Measurements from ENCODE around the gene UNC80. TPM values are rescaled to one million over a fixed set of nuclear protein-coding genes. Genes with fewer than 3 reads are reported as not detected.

The UNC80 gene
- polyA plus RNA-seq, 3 donors, result under 0.01 TPM; not detected in 2

GRCh38 chr2:209938906-209939305, 167.3 kb downstream of the UNC80 start:
- H2AFZ ChIP-seq (ENCODE audit: insufficient read depth, low read depth, low read length, poor library complexity, severe bottlenecking), result no peak overlapping the region
- Mint-ChIP-seq H3K4me1 (peaks cover 6% of the 10 kb centered on the region), H3K27ac (no peak overlapping the region), H3K36me3 (no peaks in the 10 kb centered on the region), H3K27me3 (ENCODE audit: low read depth in 3 of 3) (peaks cover 0 to 1% (median 0%) of the 10 kb centered on the region in 3 donors), H3K9me3 (no peaks in the 10 kb centered on the region), H3K4me3 (no peak overlapping the region)
- H3K27me3 ChIP-seq (ENCODE audit: control insufficient read depth in 2 of 2, insufficient read depth in 2 of 2, low read length in 2 of 2), result no peaks in the 10 kb centered on the region
- no peaks in the 10 kb centered on the region for H3K36me3 ChIP-seq (replicated peaks in 1 of 2; ENCODE audit: control insufficient read depth in 1 of 2, insufficient read depth in 2 of 2, low read length in 2 of 2)
- H3K27ac ChIP-seq (ENCODE audit: low read depth in 1 of 2, low read length in 2 of 2), result no peak overlapping the region
- TF ChIP-seq CTCF (IDR thresholded peaks at IDR 0.05), result no peak
- DNase-seq, result no peak
- no peaks in the 10 kb centered on the region for H4K20me1 ChIP-seq (ENCODE audit: insufficient read depth, low read length)
- H3K9ac ChIP-seq (ENCODE audit: insufficient read depth, low read length, poor library complexity, severe bottlenecking), result no peak overlapping the region
- intact Hi-C loops (cut with micrococcal nuclease), result no loop called here
- H3K4me1 ChIP-seq (ENCODE audit: control insufficient read depth in 1 of 2, insufficient read depth in 2 of 2, low read length in 2 of 2), result peaks cover 0 to 2% of the 10 kb centered on the region in 2 donors
- H3K79me2 ChIP-seq (ENCODE audit: insufficient read depth, low read length), result no peaks in the 10 kb centered on the region
- WGBS (ENCODE audit: insufficient coverage), result no CpG with 5 or more reads among the region's 1 CpG
- H3K4me2 ChIP-seq (replicated peaks; ENCODE audit: extremely low read depth, low read length, poor library complexity, severe bottlenecking), result no peak overlapping the region
- H3K9me3 ChIP-seq (replicated peaks in 1 of 2; ENCODE audit: control insufficient read depth in 1 of 2, insufficient read depth in 1 of 2, low read length in 2 of 2), result no peaks in the 10 kb centered on the region
- no peak overlapping the region for H3K4me3 ChIP-seq (replicated peaks in 1 of 3; ENCODE audit: low read depth in 2 of 3, low read length in 3 of 3)

- Mint-ChIP-seq H3K27me3 (ENCODE audit: low read depth in 3 of 3) (peaks cover 0 to 1% (median 0%) of the 10 kb centered on the region in 3 donors), H3K27ac (no peak overlapping the region), H3K4me3 (no peak overlapping the region), H3K4me1 (peaks cover 6% of the 10 kb centered on the region), H3K36me3 (no peaks in the 10 kb centered on the region), H3K9me3 (no peaks in the 10 kb centered on the region)
- Histone ChIP-seq H3K79me2 (ENCODE audit: insufficient read depth, low read length) (no peaks in the 10 kb centered on the region), H3K4me3 (replicated peaks in 1 of 3; ENCODE audit: low read depth in 2 of 3, low read length in 3 of 3) (no peak overlapping the region), H2AFZ (ENCODE audit: insufficient read depth, low read depth, low read length, poor library complexity, severe bottlenecking) (no peak overlapping the region), H3K9ac (ENCODE audit: insufficient read depth, low read length, poor library complexity, severe bottlenecking) (no peak overlapping the region), H3K36me3 (replicated peaks in 1 of 2; ENCODE audit: control insufficient read depth in 1 of 2, insufficient read depth in 2 of 2, low read length in 2 of 2) (no peaks in the 10 kb centered on the region), H4K20me1 (ENCODE audit: insufficient read depth, low read length) (no peaks in the 10 kb centered on the region), H3K4me1 (ENCODE audit: control insufficient read depth in 1 of 2, insufficient read depth in 2 of 2, low read length in 2 of 2) (peaks cover 0 to 2% of the 10 kb centered on the region in 2 donors), H3K27ac (ENCODE audit: low read depth in 1 of 2, low read length in 2 of 2) (no peak overlapping the region), H3K27me3 (ENCODE audit: control insufficient read depth in 2 of 2, insufficient read depth in 2 of 2, low read length in 2 of 2) (no peaks in the 10 kb centered on the region), H3K4me2 (replicated peaks; ENCODE audit: extremely low read depth, low read length, poor library complexity, severe bottlenecking) (no peak overlapping the region), H3K9me3 (replicated peaks in 1 of 2; ENCODE audit: control insufficient read depth in 1 of 2, insufficient read depth in 1 of 2, low read length in 2 of 2) (no peaks in the 10 kb centered on the region)
- no peak for TF ChIP-seq CTCF (IDR thresholded peaks at IDR 0.05)
- DNase-seq, result no peak
- intact Hi-C loops (cut with micrococcal nuclease), result no loop called here
- WGBS (ENCODE audit: insufficient coverage), result 91% methylated on average over 5 of the region's 6 CpGs
Observed at GRCh38 chr2:209940936-209941335, 169.3 kb downstream of the UNC80 start.
